SK-N-SH treated with all-trans-retinoic acid at 6 μM for 48 hours (cell line): ENCODE data around the gene SERPINE1.

Experiments used
- BACH2 ChIP-seq: fragments of 250-450 bp; sonication (Bioruptor Pico); IDR thresholded peaks from 2 replicates; pipeline ENCODE4 v1.9.0; 2021; ENCODE audit warnings: mild to moderate bottlenecking, borderline replicate concordance
- CREB5 ChIP-seq: fragments of 250-450 bp; sonication (Bioruptor Pico); IDR thresholded peaks from 2 replicates; pipeline ENCODE4 v1.5.1; 2020; ENCODE audit warnings: low read depth, mild to moderate bottlenecking, moderate library complexity
- CSDC2 ChIP-seq: fragments of 250-450 bp; sonication (Bioruptor Pico); IDR thresholded peaks from 2 replicates; pipeline ENCODE4 v1.5.0; 2020; ENCODE audit warnings: mild to moderate bottlenecking, moderate library complexity
- ISL1 ChIP-seq: fragments of 250-450 bp; sonication (Bioruptor Pico); IDR thresholded peaks from 2 replicates; pipeline ENCODE4 v2.1.2; 2022; ENCODE audit warnings: mild to moderate bottlenecking, moderate library complexity
- PATZ1 ChIP-seq: fragments of 250-450 bp; sonication (Bioruptor Pico); IDR thresholded peaks from 2 replicates; pipeline ENCODE4 v1.8.0; 2020; ENCODE audit warnings: mild to moderate bottlenecking, moderate library complexity, borderline replicate concordance
- TOX ChIP-seq: fragments of 250-450 bp; sonication (Bioruptor Pico); IDR thresholded peaks from 2 replicates; pipeline ENCODE4 v1.8.0; 2021; ENCODE audit warnings: mild to moderate bottlenecking, moderate library complexity, borderline replicate concordance
- TSHZ2 ChIP-seq: fragments of 250-450 bp; sonication (Bioruptor Pico); IDR thresholded peaks from 2 replicates; pipeline ENCODE4 v1.5.0; 2020; ENCODE audit warnings: mild to moderate bottlenecking, moderate library complexity
- ZFP3 ChIP-seq: fragments of 250-450 bp; sonication (Bioruptor Pico); IDR thresholded peaks from 2 replicates; pipeline ENCODE4 v1.5.0; 2020; ENCODE audit warnings: mild to moderate bottlenecking, moderate library complexity
- ZFP30 ChIP-seq: fragments of 450-650 bp; formaldehyde crosslinking; IDR thresholded peaks from 2 replicates; pipeline ENCODE4 v1.5.0; 2022; ENCODE audit warnings: mild to moderate bottlenecking, moderate library complexity
- ZNF8 ChIP-seq: fragments of 450-650 bp; formaldehyde crosslinking; IDR thresholded peaks from 2 replicates; pipeline ENCODE4 v1.5.0; 2020; ENCODE audit warnings: mild to moderate bottlenecking, moderate library complexity

GRCh38 chr7:101167645-101168411 lies 40.9 kb downstream of the SERPINE1 start:
- no peak for TF ChIP-seq CSDC2 (CRISPR knock-in tag)
- no peak for TF ChIP-seq ZFP30 (CRISPR knock-in tag)
- TF ChIP-seq ISL1 (CRISPR knock-in tag), result no peak
- no peak for TF ChIP-seq PATZ1 (CRISPR knock-in tag)
- no peak for TF ChIP-seq ZNF8 (CRISPR knock-in tag)
- no peak for TF ChIP-seq TOX (CRISPR knock-in tag)
- TF ChIP-seq TSHZ2 (CRISPR knock-in tag), result no peak
- no peak for TF ChIP-seq ZFP3
- TF ChIP-seq CREB5, result no peak
- no peak for TF ChIP-seq BACH2 (CRISPR knock-in tag)
